Ovary (tissue), 3 donors: ENCODE results near the gene DIDO1.

Experiments used
- EP300 ChIP-seq: sonication (generic); formaldehyde crosslinking; IDR thresholded peaks from one replicate; pipeline ENCODE4 v1.6.1; 2017; ENCODE audit warnings: antibody characterized with exemption
- POLR2A ChIP-seq: fragments of 450-650 bp; IDR thresholded peaks from one replicate; pipeline ENCODE4 v1.6.1; 2017; ENCODE audit warnings: antibody characterized with exemption, mild to moderate bottlenecking, moderate library complexity
- TF ChIP-seq, protein P1 (sequence below), 3 donors: fragments of 450-650 bp in 2 of 3; fragments of 200-600 bp in 1 of 3; IDR thresholded peaks; one replicate each; pipeline versions ENCODE4 v1.5.1 to v1.8.0; 2016 to 2022; ENCODE audit warnings: antibody characterized with exemption in 3 of 3, mild to moderate bottlenecking in 1 of 3
- donor health status: DM: no; HTN: no; CAD: no.

DNA sequence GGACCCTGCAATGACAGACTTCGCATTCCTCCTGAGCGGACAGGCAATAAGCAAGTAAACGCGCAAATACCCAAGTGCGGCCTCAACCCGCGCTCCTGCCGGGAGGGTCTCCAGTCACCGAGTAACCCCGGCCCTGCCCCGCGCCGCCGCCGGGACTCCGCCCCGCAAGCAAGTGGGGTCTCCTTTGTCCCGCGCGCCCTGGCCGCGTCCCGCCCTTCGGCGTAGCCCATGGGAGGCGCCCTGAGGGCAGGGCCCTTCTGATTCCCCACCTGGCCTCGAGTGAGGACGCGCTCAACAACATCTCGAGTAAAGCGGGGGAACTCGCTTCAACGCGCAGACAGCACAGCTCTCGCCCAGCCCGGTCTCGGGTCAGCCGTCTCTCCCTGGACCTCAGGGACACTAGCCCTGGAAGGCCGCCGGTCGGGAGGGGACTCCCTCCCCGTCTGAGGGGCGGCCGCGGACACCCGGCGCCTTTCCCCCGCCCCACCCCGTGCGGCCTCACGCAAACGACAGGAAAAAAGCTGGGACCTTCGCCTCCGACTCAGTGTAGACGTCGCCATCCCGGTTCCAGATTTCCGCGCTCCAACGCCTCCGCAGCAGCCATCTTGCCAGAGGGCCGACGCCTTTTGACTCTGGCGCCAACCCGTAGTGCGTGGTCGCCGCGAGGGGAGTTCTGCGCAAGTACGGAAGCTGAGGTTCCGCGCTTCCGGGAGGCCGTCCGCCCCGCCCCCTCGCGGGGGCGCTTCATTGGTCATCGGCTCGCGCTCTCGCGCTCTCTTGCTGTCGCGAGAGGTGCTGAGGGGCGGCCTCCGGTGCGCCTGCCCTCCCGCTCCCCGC is 11.2 kb upstream of the DIDO1 start:
- TF ChIP-seq, protein P1, sequence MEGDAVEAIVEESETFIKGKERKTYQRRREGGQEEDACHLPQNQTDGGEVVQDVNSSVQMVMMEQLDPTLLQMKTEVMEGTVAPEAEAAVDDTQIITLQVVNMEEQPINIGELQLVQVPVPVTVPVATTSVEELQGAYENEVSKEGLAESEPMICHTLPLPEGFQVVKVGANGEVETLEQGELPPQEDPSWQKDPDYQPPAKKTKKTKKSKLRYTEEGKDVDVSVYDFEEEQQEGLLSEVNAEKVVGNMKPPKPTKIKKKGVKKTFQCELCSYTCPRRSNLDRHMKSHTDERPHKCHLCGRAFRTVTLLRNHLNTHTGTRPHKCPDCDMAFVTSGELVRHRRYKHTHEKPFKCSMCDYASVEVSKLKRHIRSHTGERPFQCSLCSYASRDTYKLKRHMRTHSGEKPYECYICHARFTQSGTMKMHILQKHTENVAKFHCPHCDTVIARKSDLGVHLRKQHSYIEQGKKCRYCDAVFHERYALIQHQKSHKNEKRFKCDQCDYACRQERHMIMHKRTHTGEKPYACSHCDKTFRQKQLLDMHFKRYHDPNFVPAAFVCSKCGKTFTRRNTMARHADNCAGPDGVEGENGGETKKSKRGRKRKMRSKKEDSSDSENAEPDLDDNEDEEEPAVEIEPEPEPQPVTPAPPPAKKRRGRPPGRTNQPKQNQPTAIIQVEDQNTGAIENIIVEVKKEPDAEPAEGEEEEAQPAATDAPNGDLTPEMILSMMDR (IDR thresholded peaks at IDR 0.05): no peak
- TF ChIP-seq EP300 (no peak), POLR2A (peak; percentile 79)
